ENCODE data around the gene RNU1-2.
"Not testable (repeated sequence)": the region's sequence is repeated elsewhere in the genome, so short reads cannot be mapped to it uniquely, and the experiment has no call there.

- not testable (repeated sequence) for TF ChIP-seq CTCF, POLR2A (IDR thresholded peaks at IDR 0.05)
These were observed 2.5 kb downstream of the RNU1-2 start for GRCh38 chr1:16898298-16898697.

Data from gastroesophageal sphincter (tissue), 3 donors.